Activated T-cell treated with anti-CD3 and anti-CD28 coated beads, Interleukin-2, amount 50 U/mL, for 72 hours (primary cell): ENCODE measurements around the gene ALKBH2. TPM values are rescaled to one million over a fixed set of nuclear protein-coding genes. Genes with fewer than 3 reads are reported as not detected.

Experiments
- ATAC-seq, 2 donors: fragments of 150-1000 bp; cut with Tn5 transposase; replicated peaks in 1 of 2; 2 replicates each; pipeline ENCODE4 v1.10.0; 2021; ENCODE audit warnings: moderate library complexity in 2 of 2, mild to moderate bottlenecking in 1 of 2
- DNase-seq, 2 donors: peaks; one replicate each; pipeline ENCODE4 v3.0.0; 2021 to 2022; ENCODE audit warnings: mixed read lengths in 1 of 2
- H3K27ac Mint-ChIP-seq: one replicate; pipeline ENCODE4 v1.8.0; 2022; ENCODE audit warnings: mild to moderate bottlenecking, moderate library complexity, mixed read lengths
- H3K27me3 Mint-ChIP-seq: one replicate; pipeline ENCODE4 v1.8.0; 2022; ENCODE audit warnings: low read depth, mixed read lengths
- H3K36me3 Mint-ChIP-seq, 2 donors: one replicate each; pipeline ENCODE4 v1.8.0; 2022; ENCODE audit warnings: mixed read lengths in 2 of 2, mild to moderate bottlenecking in 1 of 2; ENCODE audit not compliant: insufficient read depth in 2 of 2
- H3K4me1 Mint-ChIP-seq: one replicate; pipeline ENCODE4 v1.8.0; 2022; ENCODE audit warnings: low read depth, mixed read lengths
- H3K4me3 Mint-ChIP-seq, 2 donors: one replicate each; pipeline ENCODE4 v1.8.0; 2022; ENCODE audit warnings: mild to moderate bottlenecking in 2 of 2, mixed read lengths in 2 of 2, moderate library complexity in 2 of 2
- H3K9me3 Mint-ChIP-seq, 2 donors: one replicate each; pipeline ENCODE4 v1.8.0; 2022; ENCODE audit warnings: mixed read lengths in 2 of 2
- total RNA-seq, 2 donors: library from RNA; stranded (reverse); gene quantifications; one replicate each; pipeline ENCODE4 v1.2.3, GENCODE V29; 2022

ALKBH2 gene
- total RNA-seq, 2 donors from 2014 or later = 29.5 to 34.6 TPM

- Mint-ChIP-seq H3K4me3 (no peak overlapping the region), H3K9me3 (no peaks in the 10 kb centered on the region), H3K4me1 (no peaks in the 10 kb centered on the region), H3K27me3 (no peaks in the 10 kb centered on the region), H3K36me3 (no peaks in the 10 kb centered on the region), H3K27ac (no peak overlapping the region)
- no peak for ATAC-seq
- DNase-seq = no peak
These were observed 31.8 kb upstream of the ALKBH2 start for GRCh38 chr12:109124878-109125648.

- DNase-seq = no peak
- no peaks in the 10 kb centered on the region for H3K4me1 Mint-ChIP-seq
- no peak overlapping the region for H3K27ac Mint-ChIP-seq
- no peaks in the 10 kb centered on the region for H3K27me3 Mint-ChIP-seq
- no peaks in the 10 kb centered on the region for H3K9me3 Mint-ChIP-seq
- H3K4me3 Mint-ChIP-seq = no peak overlapping the region
- ATAC-seq = no peak
- no peaks in the 10 kb centered on the region for H3K36me3 Mint-ChIP-seq
These were observed 28.1 kb upstream of the ALKBH2 start for GRCh38 chr12:109121346-109121880.

- H3K36me3 Mint-ChIP-seq = no peaks in the 10 kb centered on the region
- H3K4me1 Mint-ChIP-seq = no peaks in the 10 kb centered on the region
- no peaks in the 10 kb centered on the region for H3K27me3 Mint-ChIP-seq
- no peak overlapping the region for H3K27ac Mint-ChIP-seq
- no peak overlapping the region for H3K4me3 Mint-ChIP-seq
- no peak for ATAC-seq
- no peaks in the 10 kb centered on the region for H3K9me3 Mint-ChIP-seq
- DNase-seq = no peak
These were observed 27.3 kb upstream of the ALKBH2 start for GRCh38 chr12:109120557-109120956.

GRCh38 chr12:109120095-109120494 is 26.8 kb upstream of the ALKBH2 start:
- Mint-ChIP-seq H3K4me3 (no peak overlapping the region), H3K27me3 (no peaks in the 10 kb centered on the region), H3K27ac (no peak overlapping the region), H3K9me3 (no peaks in the 10 kb centered on the region), H3K4me1 (peaks cover 1% of the 10 kb centered on the region), H3K36me3 (no peaks in the 10 kb centered on the region)
- ATAC-seq (no peak), DNase-seq (no peak)

GRCh38 chr12:109116611-109116949 is 23.3 kb upstream of the ALKBH2 start:
- no peak overlapping the region for H3K27ac Mint-ChIP-seq
- peaks cover 7% of the 10 kb centered on the region for H3K4me1 Mint-ChIP-seq
- DNase-seq = no peak
- H3K4me3 Mint-ChIP-seq = no peak overlapping the region
- H3K9me3 Mint-ChIP-seq = no peaks in the 10 kb centered on the region
- no peak for ATAC-seq
- H3K36me3 Mint-ChIP-seq = no peaks in the 10 kb centered on the region
- H3K27me3 Mint-ChIP-seq = no peaks in the 10 kb centered on the region

- ATAC-seq (no peak), DNase-seq (no peak)
- H3K4me1 Mint-ChIP-seq = peaks cover 10% of the 10 kb centered on the region
- H3K9me3 Mint-ChIP-seq = no peaks in the 10 kb centered on the region
- H3K27me3 Mint-ChIP-seq = no peaks in the 10 kb centered on the region
- H3K27ac Mint-ChIP-seq = no peak within 1 kb of the TSS
- H3K36me3 Mint-ChIP-seq = no peaks in the 10 kb centered on the region
- no peak within 1 kb of the TSS for H3K4me3 Mint-ChIP-seq
These were observed 22.7 kb upstream of the ALKBH2 start, which contains the start of gene ACACB for GRCh38 chr12:109115758-109116610. Gene ACACB, plus strand, starts transcription at chr12:109116587. Its CDS starts 22,819 bp downstream, at chr12:109139406.

- no peak for ATAC-seq
- peaks cover 10% of the 10 kb centered on the region for H3K4me1 Mint-ChIP-seq
- no peaks in the 10 kb centered on the region for H3K36me3 Mint-ChIP-seq
- H3K27ac Mint-ChIP-seq = no peak overlapping the region
- H3K27me3 Mint-ChIP-seq = no peaks in the 10 kb centered on the region
- no peaks in the 10 kb centered on the region for H3K9me3 Mint-ChIP-seq
- no peak overlapping the region for H3K4me3 Mint-ChIP-seq
- no peak for DNase-seq
These were observed 22.1 kb upstream of the ALKBH2 start for GRCh38 chr12:109115404-109115757.

GRCh38 chr12:109114644-109115043 is 21.4 kb upstream of the ALKBH2 start:
- DNase-seq (no peak), ATAC-seq (no peak)
- H3K27ac Mint-ChIP-seq = no peak overlapping the region
- H3K4me3 Mint-ChIP-seq = no peak overlapping the region
- no peaks in the 10 kb centered on the region for H3K9me3 Mint-ChIP-seq
- H3K27me3 Mint-ChIP-seq = no peaks in the 10 kb centered on the region
- no peaks in the 10 kb centered on the region for H3K36me3 Mint-ChIP-seq
- H3K4me1 Mint-ChIP-seq = peaks cover 10% of the 10 kb centered on the region

GRCh38 chr12:109113661-109114321 is 20.5 kb upstream of the ALKBH2 start:
- DNase-seq (no peak), ATAC-seq (no peak)
- Mint-ChIP-seq H3K4me1 (peaks cover 10% of the 10 kb centered on the region), H3K36me3 (no peaks in the 10 kb centered on the region), H3K27ac (no peak overlapping the region), H3K4me3 (no peak overlapping the region), H3K27me3 (no peaks in the 10 kb centered on the region), H3K9me3 (no peaks in the 10 kb centered on the region)

- Mint-ChIP-seq H3K27ac (no peak overlapping the region), H3K27me3 (no peaks in the 10 kb centered on the region), H3K4me3 (no peak overlapping the region), H3K4me1 (peaks cover 10% of the 10 kb centered on the region), H3K36me3 (peaks cover 0 to 1% of the 10 kb centered on the region in 2 donors), H3K9me3 (no peaks in the 10 kb centered on the region)
- ATAC-seq (no peak), DNase-seq (no peak)
These were observed 19.6 kb upstream of the ALKBH2 start for GRCh38 chr12:109112720-109113465.

GRCh38 chr12:109110988-109111495 is 17.8 kb upstream of the ALKBH2 start:
- Mint-ChIP-seq H3K4me3 (peak overlapping the region; percentile 76 to 77), H3K36me3 (peaks cover 0 to 9% of the 10 kb centered on the region in 2 donors), H3K4me1 (peaks cover 10% of the 10 kb centered on the region), H3K27ac (no peak overlapping the region), H3K9me3 (no peaks in the 10 kb centered on the region), H3K27me3 (no peaks in the 10 kb centered on the region)
- peak; percentile 49 to 54 for DNase-seq
- ATAC-seq = peak; percentile 85 to 90

GRCh38 chr12:109109746-109110350 is 16.6 kb upstream of the ALKBH2 start:
- Mint-ChIP-seq H3K27me3 (no peaks in the 10 kb centered on the region), H3K27ac (no peak overlapping the region), H3K4me3 (no peak overlapping the region), H3K9me3 (no peaks in the 10 kb centered on the region), H3K4me1 (peaks cover 7% of the 10 kb centered on the region), H3K36me3 (peaks cover 5 to 18% of the 10 kb centered on the region in 2 donors)
- ATAC-seq (no peak), DNase-seq (no peak)
